Stimulated activated CD4-positive, alpha-beta T cell treated with anti-CD3 and anti-CD28 coated beads, Interleukin-4, amount 100 ng/mL, for 1 hour (primary cell): Measurements from ENCODE around the gene AGAP1.

Experiments used
- DNase-seq: peaks from one replicate; pipeline ENCODE4 v3.0.0-alpha.2; 2020

Gene AGAP1

GRCh38 chr2:236160366-236161081, 666.7 kb downstream of the AGAP1 start:
- DNase-seq: no peak

GRCh38 chr2:236161082-236161462, 667.2 kb downstream of the AGAP1 start:
- no peak for DNase-seq

DNA sequence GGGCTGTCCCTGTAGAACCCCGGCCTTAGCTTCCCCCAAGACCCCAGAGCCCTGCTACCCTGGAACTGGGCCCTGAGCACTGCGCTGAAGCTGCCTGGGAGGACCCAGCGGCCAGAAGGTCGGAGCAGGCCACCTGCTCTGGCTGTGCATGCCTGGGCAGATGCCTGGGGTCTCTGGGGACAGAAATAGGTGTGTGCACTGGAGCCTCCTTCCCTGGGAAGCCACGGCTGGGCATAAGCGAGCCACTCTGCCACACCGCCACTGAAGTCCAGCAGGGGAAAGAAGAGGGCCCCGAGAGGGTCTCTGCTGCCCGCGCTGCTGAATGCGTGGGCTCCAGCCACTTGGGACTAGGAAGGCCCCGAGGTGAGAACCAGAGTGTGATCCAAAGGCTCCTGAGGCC, 667.7 kb downstream of the AGAP1 start:
- DNase-seq: no peak

- no peak for DNase-seq
These were observed 668.4 kb downstream of the AGAP1 start for GRCh38 chr2:236162031-236162845.

GRCh38 chr2:236162882-236163470, 669.1 kb downstream of the AGAP1 start:
- no peak for DNase-seq

- DNase-seq: no peak
These were observed 669.8 kb downstream of the AGAP1 start for GRCh38 chr2:236163471-236164200.

- DNase-seq: no peak
These were observed 670.5 kb downstream of the AGAP1 start for GRCh38 chr2:236164201-236164924.

DNA sequence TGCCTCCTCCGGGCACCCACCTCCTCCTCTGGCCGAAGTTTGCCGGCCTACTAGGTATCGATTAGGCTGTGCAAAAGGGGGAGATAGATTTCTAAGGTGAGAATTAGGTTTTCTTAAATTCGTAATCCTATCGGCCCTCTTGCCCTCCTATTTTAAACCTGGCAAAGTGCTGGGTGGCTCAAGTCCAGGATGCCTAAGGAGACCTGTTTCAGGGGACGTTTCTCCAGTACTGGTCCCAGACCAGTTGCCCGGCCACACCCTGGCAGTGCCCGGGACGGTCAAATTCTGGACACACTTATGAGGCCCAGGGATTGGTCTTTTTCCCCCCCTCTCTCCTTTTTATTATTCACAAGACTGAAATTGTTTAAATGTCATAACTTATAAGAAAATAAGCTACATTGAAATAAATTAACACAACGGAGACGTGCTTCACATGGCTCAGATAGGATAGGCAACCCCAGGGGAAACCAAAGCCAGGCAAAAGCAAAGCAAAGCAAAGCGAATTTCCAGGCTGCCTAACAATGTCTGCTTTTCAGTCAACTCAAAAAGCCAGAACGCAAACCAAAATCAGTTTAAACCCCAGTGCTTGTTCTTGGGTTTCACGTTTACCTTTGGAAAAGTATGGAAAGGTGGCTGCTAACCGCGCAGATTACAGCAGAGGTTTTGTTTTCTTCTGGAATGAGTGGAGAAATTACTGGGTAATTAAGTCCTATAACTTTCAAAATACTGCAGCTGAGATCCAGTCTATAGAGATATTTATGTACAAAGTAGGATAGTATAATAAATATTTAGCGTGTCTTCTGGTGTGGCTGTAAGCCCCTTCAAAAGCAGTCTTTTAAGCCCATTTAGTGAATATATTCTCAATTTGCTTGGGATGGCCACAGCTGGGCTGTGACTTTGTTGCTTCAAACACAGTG, 671.3 kb downstream of the AGAP1 start:
- DNase-seq: no peak

- no peak for DNase-seq
These were observed 672.3 kb downstream of the AGAP1 start for GRCh38 chr2:236165842-236166795.

DNA sequence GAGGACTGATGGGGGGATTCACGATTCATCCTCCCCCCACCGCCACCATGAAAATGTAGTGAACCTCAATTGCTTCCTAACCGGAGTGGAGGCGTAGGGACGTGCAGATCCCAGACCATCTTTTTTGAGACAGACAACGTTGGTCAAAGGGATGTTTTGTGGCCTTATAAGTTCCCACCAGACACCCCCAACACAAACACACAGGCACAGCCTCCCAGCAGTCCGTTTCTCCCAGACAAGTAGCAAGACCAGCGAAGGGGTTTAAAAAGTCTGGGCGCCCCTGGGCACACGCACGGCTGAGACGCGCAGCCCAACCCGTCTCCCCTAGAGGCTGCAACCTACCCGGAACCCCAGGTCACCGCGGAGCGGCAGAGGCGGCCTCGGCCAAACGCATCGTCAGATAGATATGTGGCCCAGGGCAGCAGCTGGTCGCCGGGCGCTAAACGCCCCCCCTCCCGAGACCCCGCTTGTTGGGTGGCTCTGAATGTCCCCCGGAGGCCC, 673.0 kb downstream of the AGAP1 start:
- DNase-seq: no peak

DNA sequence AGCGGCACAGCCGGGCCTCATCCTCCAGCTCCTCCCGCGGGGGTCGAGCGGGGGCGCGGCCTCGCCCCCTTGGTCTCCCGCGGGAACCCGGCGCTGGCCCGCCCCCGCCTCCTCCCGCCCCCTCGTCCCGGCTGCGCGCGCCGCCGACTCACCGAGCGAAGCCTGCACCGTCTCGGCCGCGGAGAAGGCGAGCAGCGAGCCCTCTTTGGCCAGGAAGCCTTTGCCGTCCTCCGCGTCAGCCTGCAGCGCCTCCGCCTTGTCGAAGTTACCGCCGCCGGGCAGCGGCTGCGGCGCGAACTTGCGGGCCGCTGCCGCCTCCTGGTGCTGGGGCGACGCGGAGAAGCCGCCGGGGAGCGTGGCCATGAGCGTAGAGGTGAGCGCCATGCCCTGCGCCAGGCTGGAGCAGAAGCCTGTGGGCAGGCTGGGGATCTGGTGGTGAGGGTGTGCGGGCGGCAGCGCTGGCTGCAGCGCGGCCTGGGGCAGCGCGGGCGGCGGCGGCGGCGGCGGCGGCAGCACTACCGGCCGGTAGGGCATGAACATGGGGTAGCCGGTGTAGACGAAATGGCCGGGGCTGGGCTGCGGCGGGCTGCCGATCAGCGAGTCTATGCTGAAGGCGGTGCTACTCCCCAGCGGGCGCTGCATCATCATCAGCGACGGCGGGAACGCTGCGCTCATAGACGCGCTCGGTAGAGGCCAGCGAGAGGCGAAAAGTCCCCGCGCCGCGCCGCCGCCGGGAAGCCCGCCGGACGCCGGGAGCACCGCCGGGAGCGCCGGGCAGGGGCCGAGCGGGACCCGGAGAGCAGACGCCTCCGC, 673.7 kb downstream of the AGAP1 start:
- no peak for DNase-seq

- DNase-seq: no peak
These were observed 674.6 kb downstream of the AGAP1 start, which contains the start of gene GBX2 for GRCh38 chr2:236168110-236169080. TSS of gene GBX2 (minus strand) at chr2:236168386. CDS start at chr2:236167971, 415 bp downstream.

GRCh38 chr2:236169151-236169721, 675.4 kb downstream of the AGAP1 start:
- DNase-seq: no peak

DNA sequence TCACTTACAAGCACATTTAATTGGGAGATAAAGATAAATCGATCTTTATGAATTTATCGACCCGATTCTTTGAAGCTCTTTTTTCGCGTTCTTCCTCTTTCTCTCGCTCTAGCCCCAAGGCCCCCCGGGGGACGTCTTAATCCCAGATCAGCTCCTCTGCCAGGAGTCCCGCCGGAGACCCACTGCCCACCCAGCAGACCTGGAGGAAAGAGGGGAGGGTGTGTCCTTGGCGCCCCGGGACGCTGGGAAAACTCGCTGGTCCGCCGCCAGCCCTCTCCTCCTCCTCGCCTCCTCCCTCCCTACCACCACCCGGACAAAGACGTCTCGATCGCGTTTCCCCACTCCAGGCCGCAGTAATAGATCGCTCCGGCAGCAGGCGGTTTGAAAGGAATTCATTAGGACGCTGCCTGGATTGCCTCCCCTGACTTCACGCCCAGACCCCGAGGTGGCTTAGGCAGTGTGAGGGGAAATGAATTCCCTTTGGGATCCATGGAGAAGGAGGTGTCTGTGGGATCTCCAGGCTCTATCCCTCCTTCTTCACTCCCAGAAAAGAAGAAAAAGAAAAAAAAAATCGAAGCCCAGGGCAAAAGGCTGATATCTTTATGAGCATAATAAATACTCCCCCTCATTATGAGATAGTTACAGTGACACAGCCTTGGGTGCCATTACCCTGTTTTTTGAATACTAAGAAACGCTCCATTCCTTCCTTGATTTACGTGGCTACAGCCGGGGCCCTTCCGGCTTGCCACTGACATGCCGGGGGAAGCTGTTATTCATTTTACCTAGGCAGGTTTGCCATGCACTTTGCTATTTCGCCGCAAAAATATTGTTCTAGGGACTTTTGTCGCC, 676.1 kb downstream of the AGAP1 start:
- no peak for DNase-seq

GRCh38 chr2:236170590-236171165, 676.8 kb downstream of the AGAP1 start:
- no peak for DNase-seq

GRCh38 chr2:236171181-236171679, 677.4 kb downstream of the AGAP1 start:
- no peak for DNase-seq
